Lung (tissue), 12 donors: ENCODE data around the gene CA7. TPM values are rescaled to one million over a fixed set of nuclear protein-coding genes. Genes with fewer than 3 reads are reported as not detected.
"Not testable (repeated sequence)": the region's sequence is repeated elsewhere in the genome, so short reads cannot be mapped to it uniquely, and the experiment has no call there.

ENCODE experiments used
- ATAC-seq: fragments of 200-7000 bp; cut with Tn5 transposase; one replicate; pipeline ENCODE4 v1.9.1; 2020; ENCODE audit warnings: moderate number of reproducible peaks; ENCODE audit not compliant: insufficient read depth, low FRiP score
- DNase-seq, 3 donors: peaks; one replicate each; pipeline ENCODE4 v3.0.0-alpha.2; 2013 to 2017
- H3K27ac ChIP-seq, 2 donors: one replicate each; pipeline ENCODE4 v1.5.1; 2013; ENCODE audit warnings: mild to moderate bottlenecking in 2 of 2, moderate library complexity in 2 of 2, control low read depth in 1 of 2, inconsistent platforms in 1 of 2, low read depth in 1 of 2, low read length in 1 of 2
- H3K27me3 ChIP-seq, 3 donors: one replicate each; pipeline ENCODE4 v1.5.1; 2013; ENCODE audit warnings: low read length in 2 of 3; ENCODE audit not compliant: control insufficient read depth in 3 of 3, insufficient read depth in 3 of 3
- H3K36me3 ChIP-seq, 4 donors: one replicate each; pipeline ENCODE4 v1.5.1; 2013; ENCODE audit warnings: low read length in 4 of 4, mild to moderate bottlenecking in 1 of 4, moderate library complexity in 1 of 4; ENCODE audit not compliant: control insufficient read depth in 4 of 4, insufficient read depth in 4 of 4
- H3K4me1 ChIP-seq, 5 donors: one replicate each; pipeline ENCODE4 v1.5.1; 2013; ENCODE audit warnings: low read length in 5 of 5, mild to moderate bottlenecking in 2 of 5, moderate library complexity in 1 of 5; ENCODE audit not compliant: control insufficient read depth in 5 of 5, insufficient read depth in 5 of 5
- H3K4me3 ChIP-seq: one replicate; pipeline ENCODE4 v1.5.1; 2013; ENCODE audit warnings: mild to moderate bottlenecking, control low read depth, moderate library complexity
- H3K9ac ChIP-seq, 2 donors: one replicate each; pipeline ENCODE4 v1.5.1; 2013; ENCODE audit warnings: low read length in 2 of 2, control low read depth in 1 of 2; ENCODE audit not compliant: insufficient read depth in 1 of 2
- H3K9me3 ChIP-seq, 4 donors: one replicate each; pipeline ENCODE4 v1.5.1; 2013; ENCODE audit warnings: low read length in 3 of 4, mild to moderate bottlenecking in 1 of 4, moderate library complexity in 1 of 4; ENCODE audit not compliant: control insufficient read depth in 4 of 4, insufficient read depth in 3 of 4
- CTCF ChIP-seq: IDR thresholded peaks from 2 replicates; pipeline ENCODE4 v1.5.1; 2012; ENCODE audit warnings: mild to moderate bottlenecking; ENCODE audit errors: control extremely low read depth, extremely low read depth
- WGBS, 2 donors: extraction: QIAGEN DNeasy Blood & Tissue Kit; methylation state at CpG; one replicate each; pipeline ENCODE4 v1.1.7; 2013; 5-methylcytosine and 5-hydroxymethylcytosine counted together
- polyA plus RNA-seq, 2 donors: library from polyadenylated mRNA; stranded (reverse); fragments of 200-250 nt; gene quantifications; one replicate each; pipeline ENCODE4 v1.2.1, GENCODE V29; 2013
- total RNA-seq, 2 donors: library from RNA; depleted of rRNA in 1 of 2; stranded (reverse); fragments of >200 nt in 1 of 2; gene quantifications; one replicate each; pipeline ENCODE4 v1.2.1, GENCODE V29; 2014 to 2021
- donor health status: control.
- donor health status: control.
- donor health status: Bipolar disorder and iron deficiency.
- donor health status: healthy.
- donor health status: DM: yes; HTN: yes; CAD: no.

The CA7 gene
- total and polyA plus RNA-seq, 4 donors, result not detected

GRCh38 chr16:66894948-66895688 lies 50.9 kb downstream of the CA7 start:
- H3K4me3 ChIP-seq, result no peak overlapping the region
- peak; percentile 81 to 92 (median 85) for DNase-seq
- no peaks in the 10 kb centered on the region for H3K36me3 ChIP-seq
- H3K4me1 ChIP-seq, result peaks cover 0 to 14% (median 9%) of the 10 kb centered on the region in 5 donors
- H3K27ac ChIP-seq, result no peak overlapping the region
- peak; percentile 83 for ATAC-seq
- 47 to 48% methylated on average over 10 to 11 of the region's 11 CpGs for WGBS, 2 donors
- no peaks in the 10 kb centered on the region for H3K27me3 ChIP-seq
- H3K9me3 ChIP-seq, result no peaks in the 10 kb centered on the region
- H3K9ac ChIP-seq, result no peak overlapping the region
- peak; percentile 79 for TF ChIP-seq CTCF

GRCh38 chr16:66895689-66895979 lies 51.4 kb downstream of the CA7 start:
- no peak overlapping the region for H3K27ac ChIP-seq
- WGBS, 2 donors, result 92 to 94% methylated on average over 5 of the region's 5 CpGs
- no peak overlapping the region for H3K9ac ChIP-seq
- H3K36me3 ChIP-seq, result no peaks in the 10 kb centered on the region
- H3K4me1 ChIP-seq, result peaks cover 0 to 19% (median 12%) of the 10 kb centered on the region in 5 donors
- H3K27me3 ChIP-seq, result no peaks in the 10 kb centered on the region
- no peak for ATAC-seq
- no peak for TF ChIP-seq CTCF
- DNase-seq, result no peak
- H3K4me3 ChIP-seq, result no peak overlapping the region
- no peaks in the 10 kb centered on the region for H3K9me3 ChIP-seq

GRCh38 chr16:66895999-66896398 lies 51.8 kb downstream of the CA7 start:
- Histone ChIP-seq H3K9me3 (no peaks in the 10 kb centered on the region), H3K36me3 (no peaks in the 10 kb centered on the region), H3K27ac (no peak overlapping the region), H3K4me1 (peaks cover 0 to 21% (median 12%) of the 10 kb centered on the region in 5 donors), H3K4me3 (no peak overlapping the region), H3K9ac (no peak overlapping the region), H3K27me3 (no peaks in the 10 kb centered on the region)
- DNase-seq, result no peak
- TF ChIP-seq CTCF, result no peak
- 94 to 98% methylated on average over 3 of the region's 3 CpGs for WGBS, 2 donors
- ATAC-seq, result no peak

GRCh38 chr16:66896682-66897081 lies 52.5 kb downstream of the CA7 start:
- H3K4me3 ChIP-seq, H3K27ac ChIP-seq, DNase-seq, H3K27me3 ChIP-seq, H3K9me3 ChIP-seq, H3K9ac ChIP-seq, ATAC-seq, H3K36me3 ChIP-seq: not testable (repeated sequence)
- WGBS, 2 donors, result 75 to 86% methylated on average over 5 of the region's 5 CpGs
- H3K4me1 ChIP-seq, result peaks cover 0 to 28% (median 16%) of the 10 kb centered on the region in 5 donors
